ENCODE results near the gene TPCN2.

TPCN2 gene

DNA sequence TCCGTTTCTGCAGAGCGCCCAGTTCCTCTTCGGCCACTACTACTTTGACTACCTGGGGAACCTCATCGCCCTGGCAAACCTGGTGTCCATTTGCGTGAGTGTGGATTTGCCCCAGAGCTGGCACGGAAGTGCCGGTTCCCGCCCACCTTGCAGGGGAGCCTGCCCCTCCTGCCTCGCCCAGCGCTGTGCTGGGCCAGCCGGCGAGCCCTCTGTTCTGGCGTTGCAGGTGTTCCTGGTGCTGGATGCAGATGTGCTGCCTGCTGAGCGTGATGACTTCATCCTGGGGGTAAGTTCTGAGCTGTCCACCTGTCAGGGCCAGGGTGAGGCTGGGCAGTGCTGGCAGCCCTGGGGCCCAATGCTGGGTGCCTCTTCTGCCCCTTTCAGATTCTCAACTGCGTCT, 29.8 kb downstream of the TPCN2 start:
- DNase-seq, result no peak

DNA sequence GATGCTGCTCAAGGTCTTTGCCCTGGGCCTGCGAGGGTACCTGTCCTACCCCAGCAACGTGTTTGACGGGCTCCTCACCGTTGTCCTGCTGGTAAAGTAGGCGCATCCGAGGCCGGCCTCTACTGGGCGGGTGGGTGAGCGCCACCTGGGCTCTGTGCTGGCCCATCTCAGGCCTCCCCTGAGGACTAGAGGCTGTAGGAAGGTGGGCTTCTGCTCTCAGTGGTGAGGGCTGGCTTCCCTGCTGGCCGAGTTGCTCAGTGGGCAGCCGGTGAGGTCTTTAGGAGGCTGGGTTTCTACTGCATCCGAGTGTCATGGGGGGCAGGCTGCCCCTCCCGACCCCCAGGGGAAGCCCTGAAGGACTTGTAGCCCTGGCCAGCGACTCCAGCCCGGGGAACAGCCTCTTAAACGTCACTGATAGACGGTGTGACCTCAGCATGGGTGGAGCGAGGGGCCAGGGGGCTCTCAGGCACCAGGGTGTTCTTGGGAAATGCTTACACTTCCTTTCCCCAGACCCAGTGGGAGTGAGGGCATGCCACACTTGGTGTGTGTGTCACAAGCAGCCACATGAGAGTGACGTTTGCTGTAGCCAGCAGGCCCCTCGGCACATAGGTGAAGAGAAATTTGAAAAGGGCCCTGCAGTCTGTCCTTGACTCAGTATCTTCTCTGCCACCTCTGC, 30.3 kb downstream of the TPCN2 start:
- no peak for DNase-seq

DNA sequence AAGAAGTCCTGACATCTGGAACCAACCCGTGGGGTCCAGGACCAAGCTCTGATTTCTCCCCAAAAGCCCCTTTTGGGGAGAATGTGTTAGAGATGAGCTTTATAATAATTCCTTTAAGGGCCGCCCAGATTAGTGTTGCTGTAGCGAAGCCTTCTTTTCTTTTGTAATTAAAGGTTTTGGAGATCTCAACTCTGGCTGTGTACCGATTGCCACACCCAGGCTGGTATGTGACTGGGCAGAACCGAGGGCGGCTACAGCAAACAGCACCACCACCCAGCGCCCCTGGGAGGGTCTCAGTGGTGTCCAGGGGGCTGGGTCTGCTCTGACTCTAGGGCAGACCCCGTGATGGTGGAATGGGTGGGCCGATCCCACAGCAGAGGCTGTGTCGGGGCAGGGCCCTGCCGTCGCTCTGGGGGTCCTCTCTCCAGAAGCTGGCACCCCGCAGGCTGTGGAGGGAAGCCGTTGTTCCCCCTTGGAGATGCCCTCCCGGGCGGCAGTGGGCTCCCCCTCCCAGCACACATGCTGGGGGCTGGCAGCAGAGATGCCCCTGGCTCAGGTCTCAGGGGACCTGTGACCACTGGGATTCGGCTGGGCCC, 31.0 kb downstream of the TPCN2 start:
- DNase-seq, result no peak

DNA sequence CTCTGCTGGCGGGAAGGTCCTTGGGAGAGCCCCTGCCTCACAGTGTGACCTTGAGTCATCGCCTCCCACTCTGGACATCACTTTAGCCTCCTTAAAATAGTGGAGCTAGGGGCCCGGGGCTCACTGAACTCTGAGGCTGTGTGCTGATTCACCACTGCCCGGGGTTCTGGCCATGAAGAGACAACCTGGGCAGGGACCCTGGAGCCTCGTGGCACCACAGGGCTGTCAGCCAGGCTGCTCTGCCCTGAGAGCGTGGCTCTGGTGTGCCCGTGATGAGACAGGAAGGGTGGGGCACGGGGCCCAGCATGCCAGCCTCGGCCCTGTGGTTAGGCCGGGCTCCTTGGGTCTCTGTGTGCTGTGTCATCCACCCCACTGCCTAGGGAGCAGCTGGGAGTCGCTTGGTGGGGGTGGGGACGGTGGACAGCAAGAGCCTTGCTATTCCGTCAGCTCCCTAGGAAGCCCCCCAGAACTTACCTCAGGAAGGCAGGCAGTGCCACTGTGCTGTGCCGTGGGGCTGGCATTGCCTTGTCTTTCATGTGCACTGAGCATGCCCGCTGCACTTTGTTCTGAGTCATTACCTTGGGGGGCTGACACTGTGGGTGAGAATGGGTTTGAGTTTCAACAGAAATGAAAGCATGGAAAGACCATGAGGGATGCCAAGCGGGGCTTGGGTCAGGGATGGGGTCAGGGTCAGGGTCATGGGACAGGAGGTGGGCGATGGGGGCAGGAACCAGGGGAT, 31.7 kb downstream of the TPCN2 start:
- DNase-seq, result no peak

DNA sequence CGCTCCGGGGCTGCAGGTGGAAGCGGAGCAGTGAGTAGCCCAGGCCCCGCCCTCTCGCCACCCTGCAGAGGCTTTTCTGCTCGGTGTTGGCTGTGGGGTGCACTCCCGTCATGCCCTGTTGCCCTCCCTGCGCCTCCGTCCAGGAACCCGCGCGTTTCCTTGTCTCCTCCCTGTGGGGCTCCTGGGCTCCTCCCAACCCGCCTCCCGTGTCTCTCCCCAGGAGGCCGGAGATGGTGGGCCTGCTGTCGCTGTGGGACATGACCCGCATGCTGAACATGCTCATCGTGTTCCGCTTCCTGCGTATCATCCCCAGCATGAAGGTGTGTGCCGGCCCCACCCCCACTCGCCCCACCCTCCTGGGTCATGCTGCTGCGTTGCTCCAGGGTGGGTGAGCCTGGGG, 32.4 kb downstream of the TPCN2 start:
- DNase-seq, result no peak

DNA sequence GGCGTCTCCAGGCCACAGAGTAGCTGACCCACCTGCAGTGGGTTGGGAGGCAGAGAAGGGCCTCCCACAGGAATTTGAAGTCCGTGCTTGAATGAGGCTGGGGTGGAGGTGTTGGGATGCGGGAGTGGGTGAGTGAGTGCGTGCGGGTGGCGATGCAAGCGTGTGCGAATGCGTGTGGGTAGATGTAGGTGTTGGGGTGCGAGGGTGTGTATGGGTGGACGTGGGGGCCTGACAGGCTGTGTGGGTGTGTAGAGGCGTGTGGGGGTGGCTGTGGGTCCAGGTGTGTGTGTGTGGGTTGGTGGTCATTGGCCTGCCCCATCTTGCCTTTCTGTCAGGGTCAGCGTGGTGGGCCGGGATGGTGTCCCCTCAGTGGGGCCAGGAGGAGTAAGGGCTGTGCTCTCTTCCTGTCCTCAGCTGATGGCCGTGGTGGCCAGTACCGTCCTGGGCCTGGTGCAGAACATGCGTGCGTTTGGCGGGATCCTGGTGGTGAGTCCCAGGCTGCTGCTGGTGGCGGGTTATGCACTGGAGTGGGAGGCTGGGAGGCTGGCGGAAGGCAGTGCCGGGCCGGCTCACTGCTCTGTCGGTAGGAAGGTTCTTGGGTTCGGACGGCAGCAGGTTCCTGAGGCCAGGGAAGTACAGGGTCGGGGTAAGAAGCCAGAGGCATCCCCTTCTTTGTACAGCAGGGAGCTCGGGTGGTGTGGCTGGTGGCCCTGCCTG, 35.0 kb downstream of the TPCN2 start:
- no peak for DNase-seq

DNA sequence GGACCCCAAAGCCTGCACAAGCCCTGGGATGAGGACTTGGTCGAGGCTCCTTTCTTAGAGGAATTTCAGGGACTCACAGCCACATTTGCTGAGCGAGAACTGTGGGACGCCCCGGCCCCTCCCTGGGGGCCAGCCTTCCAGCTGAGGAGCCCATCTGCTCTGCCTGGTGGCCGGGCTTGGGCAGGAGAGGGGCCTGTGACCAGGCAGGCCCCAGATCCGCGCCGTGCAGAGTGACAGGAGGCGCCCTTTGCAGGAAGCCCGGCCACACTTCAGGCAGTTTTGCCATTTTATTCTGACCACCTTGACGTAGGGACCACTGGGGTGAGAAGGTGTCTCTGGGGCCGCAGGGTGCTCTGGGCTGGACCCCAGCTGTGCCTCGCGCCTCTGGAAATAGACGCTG, 35.6 kb downstream of the TPCN2 start:
- DNase-seq, result no peak

DNA sequence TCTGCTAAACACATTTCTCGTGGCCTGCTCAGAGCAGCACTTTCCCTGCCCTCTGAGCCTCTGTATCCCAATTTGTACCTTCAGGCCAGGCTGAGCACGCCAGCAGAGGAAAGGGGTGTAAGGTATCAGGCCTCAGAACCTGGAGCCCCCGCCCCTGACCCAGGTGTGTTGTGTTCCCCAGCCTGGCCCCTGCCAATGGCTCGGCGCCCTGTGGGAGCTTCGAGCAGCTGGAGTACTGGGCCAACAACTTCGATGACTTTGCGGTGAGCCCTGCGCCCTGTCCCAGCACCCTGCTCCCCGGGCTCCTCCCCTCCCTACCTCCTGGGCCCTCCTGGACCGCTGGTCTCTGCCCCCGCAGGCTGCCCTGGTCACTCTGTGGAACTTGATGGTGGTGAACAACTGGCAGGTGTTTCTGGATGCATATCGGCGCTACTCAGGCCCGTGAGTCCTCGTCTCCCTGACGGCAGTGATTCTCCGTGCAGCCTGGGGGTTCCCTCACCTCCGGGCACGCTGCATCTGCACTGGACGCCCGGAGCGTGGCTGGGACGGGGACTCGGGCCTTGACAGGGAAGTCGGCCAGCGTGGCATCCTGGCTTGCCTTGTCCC, 36.9 kb downstream of the TPCN2 start:
- DNase-seq, result no peak

DNA sequence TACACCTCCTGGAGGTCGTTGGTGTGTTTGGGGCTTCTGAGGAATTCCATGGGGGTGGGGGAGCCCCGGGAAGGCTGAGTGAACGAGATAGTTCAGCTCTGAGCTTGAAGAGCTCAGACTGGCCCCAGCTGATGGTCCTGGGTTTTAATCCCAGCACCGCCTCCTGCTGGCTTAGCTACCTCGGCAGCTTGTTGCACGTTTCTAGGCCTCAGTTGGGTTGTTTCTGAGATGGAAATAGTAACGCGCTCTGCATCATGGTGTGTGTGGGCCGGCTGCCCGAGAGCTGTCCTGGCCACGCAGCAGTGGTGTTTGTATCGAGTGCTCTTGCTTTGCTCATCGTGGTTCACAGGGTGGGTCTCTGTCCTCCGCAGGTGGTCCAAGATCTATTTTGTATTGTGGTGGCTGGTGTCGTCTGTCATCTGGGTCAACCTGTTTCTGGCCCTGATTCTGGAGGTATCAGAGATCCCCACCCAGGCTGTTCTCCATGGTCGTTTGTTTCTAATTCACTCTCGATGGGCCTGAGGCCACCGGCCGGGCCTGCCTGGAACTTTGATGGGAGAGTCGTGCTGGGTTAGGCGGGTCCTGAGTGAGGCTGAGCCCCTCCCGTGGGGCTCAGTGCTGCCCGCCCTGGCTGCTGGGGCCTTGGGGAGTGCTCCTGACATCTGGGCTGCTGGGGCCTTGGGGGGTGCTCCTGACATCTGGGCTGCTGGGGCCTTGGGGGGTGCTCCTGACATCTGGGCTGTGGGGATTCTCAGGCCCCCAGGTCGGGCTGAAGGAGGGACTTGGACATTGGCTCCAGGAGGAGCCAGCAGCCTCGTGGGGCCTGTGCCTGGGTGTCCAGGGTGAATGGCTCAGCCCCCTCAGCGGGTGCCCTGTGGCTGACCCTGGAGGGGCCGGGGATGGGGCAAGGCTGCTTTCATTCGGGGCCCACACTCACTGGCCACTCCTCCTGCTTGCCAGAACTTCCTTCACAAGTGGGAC, 37.7 kb downstream of the TPCN2 start:
- no peak for DNase-seq

DNA sequence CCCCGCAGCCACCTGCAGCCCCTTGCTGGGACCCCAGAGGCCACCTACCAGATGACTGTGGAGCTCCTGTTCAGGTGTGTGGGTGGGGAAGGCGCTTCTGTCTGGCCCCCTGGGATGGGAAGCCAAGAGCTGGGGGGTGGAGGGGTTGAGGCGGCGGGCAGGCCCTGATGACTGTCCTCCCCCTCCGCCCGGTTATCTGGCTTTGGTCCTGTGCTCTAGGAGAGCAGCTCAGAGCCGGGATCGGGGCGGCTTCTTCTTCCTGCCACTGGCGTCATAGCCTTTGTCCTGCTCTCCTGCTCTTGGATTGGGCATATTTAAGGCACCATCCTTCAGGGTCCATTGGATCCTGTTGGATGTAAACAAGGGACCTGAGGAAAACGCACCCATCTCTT, 38.4 kb downstream of the TPCN2 start:
- DNase-seq, result no peak

DNA sequence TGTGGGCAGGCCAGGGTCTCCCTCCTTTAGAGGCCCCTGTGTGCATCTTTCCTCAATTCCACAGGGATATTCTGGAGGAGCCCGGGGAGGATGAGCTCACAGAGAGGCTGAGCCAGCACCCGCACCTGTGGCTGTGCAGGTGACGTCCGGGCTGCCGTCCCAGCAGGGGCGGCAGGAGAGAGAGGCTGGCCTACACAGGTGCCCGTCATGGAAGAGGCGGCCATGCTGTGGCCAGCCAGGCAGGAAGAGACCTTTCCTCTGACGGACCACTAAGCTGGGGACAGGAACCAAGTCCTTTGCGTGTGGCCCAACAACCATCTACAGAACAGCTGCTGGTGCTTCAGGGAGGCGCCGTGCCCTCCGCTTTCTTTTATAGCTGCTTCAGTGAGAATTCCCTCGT, 39.1 kb downstream of the TPCN2 start:
- DNase-seq, result no peak

DNA sequence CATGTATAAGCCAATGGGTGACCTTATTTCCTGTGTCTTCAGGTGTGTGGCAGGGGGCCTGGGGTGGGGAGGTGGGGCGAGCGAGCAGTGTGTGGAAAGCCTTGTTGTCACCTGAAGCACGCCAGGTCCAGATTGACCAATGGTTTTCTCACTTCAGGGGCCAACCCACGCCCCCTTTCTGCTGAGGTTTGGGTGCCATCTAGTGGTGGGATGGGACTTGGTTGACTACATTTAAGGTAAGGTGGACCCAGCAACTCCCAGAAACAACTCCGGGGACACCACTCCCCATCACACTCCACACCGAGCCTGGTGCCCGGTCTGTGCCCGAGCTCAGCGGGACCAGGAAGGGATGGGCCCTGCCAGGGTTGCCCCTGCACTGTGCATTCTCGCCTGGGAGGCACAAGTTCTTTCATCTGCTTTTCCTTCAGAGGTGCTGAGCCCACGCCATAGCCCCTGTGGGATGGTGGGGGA, 40.0 kb downstream of the TPCN2 start:
- peak; percentile 30 to 35 for DNase-seq

DNA sequence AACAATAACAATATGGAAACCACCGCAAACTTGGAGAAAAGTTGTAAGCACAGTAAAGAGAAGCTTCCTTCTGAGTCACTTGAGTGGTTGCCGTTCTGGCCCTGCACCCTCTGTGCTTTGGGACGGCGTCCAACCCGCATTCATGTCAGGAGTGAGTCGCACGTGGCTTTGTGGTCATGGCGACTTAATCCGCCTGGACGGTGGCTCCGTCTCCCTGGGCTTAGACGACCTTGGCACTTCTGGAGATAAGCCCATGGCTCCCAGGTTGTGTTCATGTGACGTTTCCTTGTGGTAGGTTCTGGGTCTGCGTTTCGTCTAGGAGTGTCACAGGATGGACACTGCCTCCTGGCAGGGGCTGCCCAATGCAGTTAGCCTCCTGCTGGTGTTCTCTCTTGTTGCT, 40.5 kb downstream of the TPCN2 start:
- no peak for DNase-seq

DNA sequence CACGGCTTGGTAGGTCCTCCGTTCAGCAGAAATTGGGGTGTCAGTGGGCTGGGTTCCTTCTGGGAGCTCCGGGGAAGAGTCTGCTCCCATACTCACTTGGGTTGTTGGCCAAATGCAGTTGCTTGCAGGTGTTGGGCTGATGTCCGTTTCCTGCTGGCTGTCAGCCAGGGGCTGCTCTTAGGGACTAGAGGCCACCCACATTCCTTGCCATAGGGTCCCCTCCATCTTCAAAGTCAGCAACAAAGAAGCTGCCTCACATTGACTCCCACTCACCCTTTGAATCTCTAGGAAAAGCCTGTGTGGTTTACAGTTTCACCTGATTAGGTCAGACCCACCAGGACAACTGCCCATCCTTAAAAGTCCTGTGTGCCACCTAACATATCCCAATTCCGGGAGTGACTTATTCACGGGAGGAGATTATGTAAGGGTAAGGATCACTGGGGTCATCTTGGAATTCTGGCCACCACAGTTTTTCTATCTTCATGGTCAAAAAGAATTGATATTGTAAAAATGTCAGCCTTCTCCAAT, 43.0 kb downstream of the TPCN2 start:
- DNase-seq, result no peak

DNA sequence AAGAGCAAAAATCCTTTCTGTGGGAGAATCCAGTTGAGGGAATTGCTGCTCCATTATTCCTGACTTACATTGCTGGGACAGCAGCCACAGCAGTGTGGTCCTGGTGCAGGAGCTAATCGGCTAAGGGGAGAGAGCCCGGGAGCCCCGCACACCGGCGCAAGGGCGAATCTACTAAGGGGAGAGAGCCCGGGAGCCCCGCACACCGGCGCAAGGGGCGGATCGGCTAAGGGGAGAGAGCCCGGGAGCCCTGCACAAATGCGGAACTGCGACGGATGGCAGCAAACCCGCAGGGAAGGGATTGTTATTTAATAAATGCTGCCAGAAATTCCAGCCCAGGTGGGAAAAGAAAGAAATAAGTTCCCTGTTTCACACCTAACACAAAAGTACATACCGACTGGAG, 43.5 kb downstream of the TPCN2 start:
- DNase-seq, result no peak

DNA sequence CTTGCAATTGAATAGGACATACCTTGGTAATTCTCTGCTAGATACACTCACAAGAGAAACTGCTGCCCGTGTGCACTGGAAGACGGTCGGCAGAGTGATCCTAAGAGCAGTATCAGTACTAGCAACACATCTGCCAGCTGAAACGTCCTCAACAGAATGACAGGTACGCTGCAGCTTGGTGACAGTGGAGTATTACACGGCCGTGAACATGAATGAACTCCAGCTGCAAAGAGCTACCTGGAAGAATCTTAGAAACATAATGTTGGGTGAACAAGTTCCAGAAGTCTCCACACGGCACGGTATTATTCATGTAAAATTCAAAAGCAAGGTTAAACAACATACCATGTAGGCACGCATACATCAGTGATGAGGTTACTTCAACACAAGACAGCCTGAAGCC, 44.4 kb downstream of the TPCN2 start:
- DNase-seq, result no peak

DNA sequence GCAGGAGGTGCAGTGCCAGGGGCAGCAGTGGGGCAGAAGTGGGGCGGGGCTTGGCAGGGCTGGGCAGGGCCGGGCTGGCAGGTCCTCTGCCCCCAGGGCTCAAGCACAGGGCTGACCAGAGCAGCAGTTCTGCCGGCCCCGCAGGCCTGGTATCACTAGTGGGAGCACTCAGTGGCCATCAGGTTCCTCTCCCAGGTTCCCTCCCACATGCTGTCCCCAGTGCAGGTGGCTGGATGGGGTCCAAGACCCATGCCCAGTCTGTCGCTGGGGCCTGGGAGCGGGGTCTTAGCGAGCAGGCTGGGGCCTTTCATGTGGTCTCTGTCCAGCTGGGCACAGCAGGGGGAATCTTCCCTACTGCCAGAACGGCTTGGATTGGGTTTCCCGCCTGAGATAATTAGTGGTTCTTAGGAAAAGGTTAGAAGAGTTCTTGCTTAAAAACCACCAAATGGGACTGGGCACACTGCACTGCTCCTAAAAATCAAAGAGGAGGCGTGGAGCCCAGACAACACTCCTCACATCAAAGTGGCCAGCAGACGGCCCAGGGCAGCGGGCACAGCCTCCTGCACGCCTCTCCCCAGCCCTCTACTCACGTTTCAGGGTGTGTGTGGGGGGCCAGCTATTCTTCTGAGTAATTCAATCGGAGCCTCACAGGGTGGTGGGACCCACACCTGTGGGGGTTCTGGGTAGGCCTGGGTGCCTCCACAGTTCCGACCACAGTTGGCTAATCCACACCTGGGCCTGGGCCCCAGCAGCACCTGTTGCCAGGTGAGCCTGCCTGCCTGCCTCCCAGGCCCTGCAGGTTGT, 45.6 kb downstream of the TPCN2 start:
- DNase-seq, result no peak

DNA sequence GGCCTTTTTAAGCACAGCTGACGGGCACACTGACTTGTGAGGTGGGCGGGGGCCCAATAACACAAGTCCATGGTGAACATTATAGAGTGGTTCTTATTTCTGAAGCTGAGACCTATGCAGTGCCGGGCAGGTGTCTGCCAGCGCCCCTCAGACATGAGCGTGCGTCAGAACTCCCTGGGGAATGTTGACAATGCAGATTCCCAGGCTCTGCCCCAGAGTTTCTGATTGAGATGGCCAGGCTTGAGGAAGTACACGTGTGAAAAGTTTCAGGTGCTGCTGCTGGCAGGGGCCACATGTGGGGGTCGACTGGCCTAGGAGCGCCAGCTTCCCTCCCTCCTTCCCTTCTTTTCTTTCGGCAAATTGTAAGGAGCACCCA, 46.2 kb downstream of the TPCN2 start:
- DNase-seq, result no peak

DNA sequence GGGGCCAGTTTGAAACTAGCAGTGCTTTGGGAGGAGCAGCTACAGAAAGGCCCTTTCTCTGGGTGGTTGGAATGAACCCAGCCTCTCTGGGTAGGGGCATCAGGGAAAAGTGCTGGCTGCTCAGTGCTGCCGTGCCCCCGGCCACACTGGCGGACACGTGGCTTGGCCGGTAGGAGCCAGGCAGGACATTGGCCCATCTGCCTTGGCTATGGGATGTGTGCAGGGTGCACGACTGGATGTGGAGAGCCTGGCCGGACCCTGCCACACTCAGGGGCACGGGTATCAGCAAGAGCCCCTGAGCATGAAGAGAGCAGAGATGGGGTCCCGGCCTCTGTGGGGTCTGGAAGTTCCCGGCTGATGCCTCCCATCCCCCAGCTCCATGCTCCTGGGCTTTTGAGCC, 46.6 kb downstream of the TPCN2 start:
- DNase-seq, result no peak

DNA sequence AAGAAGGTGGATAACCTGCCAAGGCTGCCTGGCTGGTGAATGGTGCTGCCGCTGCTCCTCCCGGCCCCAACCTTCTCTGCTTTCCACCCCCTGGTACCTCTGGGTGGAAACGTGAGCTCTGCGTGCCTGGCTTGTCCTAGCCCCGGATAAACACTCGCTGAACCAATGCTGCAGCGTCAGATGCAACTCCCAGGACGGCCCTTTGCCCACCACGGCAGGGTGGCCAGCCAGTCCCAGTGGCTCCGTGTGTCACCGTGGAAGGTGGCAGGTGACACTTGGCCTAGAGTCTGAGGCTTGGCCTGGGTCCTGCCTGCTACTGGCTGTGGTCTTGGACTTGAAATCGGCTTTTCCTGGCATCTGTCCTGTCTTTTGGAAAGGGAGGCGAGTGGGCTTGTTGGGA, 47.7 kb downstream of the TPCN2 start:
- DNase-seq, result no peak

DNA sequence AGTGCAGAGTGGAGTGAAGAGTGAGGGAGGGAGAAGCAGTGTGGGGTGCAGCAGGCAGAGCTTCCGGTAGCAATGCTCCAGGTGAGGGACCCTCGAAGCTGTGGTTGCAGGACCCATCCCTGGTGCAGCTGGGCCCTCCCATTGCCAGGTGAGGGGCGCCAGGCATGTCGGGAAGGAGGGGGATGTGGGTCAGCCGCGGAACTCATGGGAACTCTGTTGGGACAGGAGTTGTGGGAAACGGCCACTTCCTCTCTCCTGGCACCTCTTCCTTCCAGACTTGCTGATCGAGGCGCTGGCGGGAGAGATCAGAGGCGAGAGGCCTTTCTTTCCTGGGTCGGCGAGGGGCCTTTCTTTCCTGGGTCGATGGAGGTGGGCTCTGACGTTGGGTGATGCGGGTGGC, 48.5 kb downstream of the TPCN2 start:
- no peak for DNase-seq

Data from AML-193 (cell line).